ENCODE measurements around the gene GPSM1. TPM values are rescaled to one million over a fixed set of nuclear protein-coding genes. Genes with fewer than 3 reads are reported as not detected.

The GPSM1 gene
- polyA plus RNA-seq, 1 donor from 2014 or later, result not detected

GRCh38 chr9:136306211-136307208 is 20.8 kb upstream of the GPSM1 start:
- no peaks in the 10 kb centered on the region for H3K36me3 Mint-ChIP-seq
- no peaks in the 10 kb centered on the region for H3K9me3 Mint-ChIP-seq
- no peak overlapping the region for H3K27ac Mint-ChIP-seq
- H3K4me1 Mint-ChIP-seq, result peaks cover 0 to 7% (median 5%) of the 10 kb centered on the region in 3 donors
- H3K27me3 Mint-ChIP-seq, result no peaks in the 10 kb centered on the region
- no peak overlapping the region for H3K4me3 Mint-ChIP-seq

GRCh38 chr9:136307215-136307750 is 20.1 kb upstream of the GPSM1 start:
- H3K27ac Mint-ChIP-seq, result no peak overlapping the region
- H3K4me1 Mint-ChIP-seq, result peaks cover 0 to 7% (median 5%) of the 10 kb centered on the region in 3 donors
- no peaks in the 10 kb centered on the region for H3K36me3 Mint-ChIP-seq
- H3K9me3 Mint-ChIP-seq, result no peaks in the 10 kb centered on the region
- H3K27me3 Mint-ChIP-seq, result no peaks in the 10 kb centered on the region
- no peak overlapping the region for H3K4me3 Mint-ChIP-seq

DNA sequence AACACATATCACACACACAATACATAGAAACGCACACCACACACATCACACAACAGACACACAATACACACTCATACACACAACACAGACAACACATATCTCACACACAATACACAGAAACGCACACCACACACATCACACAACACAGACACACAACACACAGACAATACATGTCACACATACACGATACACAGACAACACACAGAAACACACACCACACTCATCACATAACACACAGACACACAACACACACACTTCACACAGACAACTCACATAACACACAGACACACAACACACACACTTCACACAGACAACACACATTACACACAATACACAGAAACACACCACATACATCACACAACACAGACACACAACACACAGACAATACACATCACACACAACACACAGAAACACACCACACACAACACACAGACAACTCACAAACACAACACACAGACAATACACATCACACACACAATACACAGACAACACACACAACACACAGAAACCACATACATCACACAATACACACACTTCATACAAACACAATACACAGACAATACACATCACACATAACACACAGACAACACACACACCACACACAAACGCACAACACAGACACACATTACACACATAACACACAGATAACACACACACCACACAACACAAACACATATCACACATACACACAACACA is 19.2 kb upstream of the GPSM1 start:
- Mint-ChIP-seq H3K27me3 (no peaks in the 10 kb centered on the region), H3K4me3 (no peak overlapping the region), H3K36me3 (no peaks in the 10 kb centered on the region), H3K9me3 (no peaks in the 10 kb centered on the region), H3K27ac (no peak overlapping the region), H3K4me1 (peaks cover 0 to 7% (median 5%) of the 10 kb centered on the region in 3 donors)

GRCh38 chr9:136308702-136309053 is 18.7 kb upstream of the GPSM1 start:
- Mint-ChIP-seq H3K4me1 (peaks cover 0 to 7% (median 5%) of the 10 kb centered on the region in 3 donors), H3K27ac (no peak overlapping the region), H3K36me3 (no peaks in the 10 kb centered on the region), H3K27me3 (no peaks in the 10 kb centered on the region), H3K9me3 (no peaks in the 10 kb centered on the region), H3K4me3 (no peak overlapping the region)

GRCh38 chr9:136309101-136309801 is 18.1 kb upstream of the GPSM1 start:
- peaks cover 0 to 7% (median 5%) of the 10 kb centered on the region in 3 donors for H3K4me1 Mint-ChIP-seq
- no peak overlapping the region for H3K4me3 Mint-ChIP-seq
- no peaks in the 10 kb centered on the region for H3K27me3 Mint-ChIP-seq
- no peaks in the 10 kb centered on the region for H3K9me3 Mint-ChIP-seq
- no peak overlapping the region for H3K27ac Mint-ChIP-seq
- no peaks in the 10 kb centered on the region for H3K36me3 Mint-ChIP-seq

DNA sequence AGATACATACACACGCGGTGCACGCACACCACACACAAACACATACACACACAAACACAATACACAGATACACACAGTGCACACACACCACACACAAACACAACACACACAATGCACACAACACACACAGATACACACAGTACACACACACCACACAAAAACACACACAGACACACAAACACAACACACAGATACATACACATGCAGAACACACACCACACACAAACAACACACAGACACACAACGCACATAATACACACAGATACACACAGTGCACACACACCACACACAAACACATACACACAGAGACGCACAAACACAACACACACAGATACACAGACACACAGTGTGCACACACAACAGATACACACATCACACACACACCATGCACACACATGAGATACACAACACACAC is 17.5 kb upstream of the GPSM1 start:
- H3K4me1 Mint-ChIP-seq, result peaks cover 0 to 7% (median 5%) of the 10 kb centered on the region in 3 donors

GRCh38 chr9:136310273-136311030 is 16.9 kb upstream of the GPSM1 start:
- no peak overlapping the region for H3K27ac Mint-ChIP-seq
- no peaks in the 10 kb centered on the region for H3K27me3 Mint-ChIP-seq
- no peaks in the 10 kb centered on the region for H3K36me3 Mint-ChIP-seq
- H3K9me3 Mint-ChIP-seq, result peaks cover 0 to 6% (median 6%) of the 10 kb centered on the region in 3 donors
- H3K4me1 Mint-ChIP-seq, result peaks cover 0 to 8% (median 5%) of the 10 kb centered on the region in 3 donors
- H3K4me3 Mint-ChIP-seq, result no peak overlapping the region

More for the DNA sequence above, 17.5 kb upstream of the GPSM1 start:
- Mint-ChIP-seq H3K4me3 (no peak overlapping the region), H3K36me3 (no peaks in the 10 kb centered on the region), H3K27me3 (no peaks in the 10 kb centered on the region), H3K27ac (no peak overlapping the region), H3K9me3 (peaks cover 0 to 5% (median 2%) of the 10 kb centered on the region in 3 donors)

DNA sequence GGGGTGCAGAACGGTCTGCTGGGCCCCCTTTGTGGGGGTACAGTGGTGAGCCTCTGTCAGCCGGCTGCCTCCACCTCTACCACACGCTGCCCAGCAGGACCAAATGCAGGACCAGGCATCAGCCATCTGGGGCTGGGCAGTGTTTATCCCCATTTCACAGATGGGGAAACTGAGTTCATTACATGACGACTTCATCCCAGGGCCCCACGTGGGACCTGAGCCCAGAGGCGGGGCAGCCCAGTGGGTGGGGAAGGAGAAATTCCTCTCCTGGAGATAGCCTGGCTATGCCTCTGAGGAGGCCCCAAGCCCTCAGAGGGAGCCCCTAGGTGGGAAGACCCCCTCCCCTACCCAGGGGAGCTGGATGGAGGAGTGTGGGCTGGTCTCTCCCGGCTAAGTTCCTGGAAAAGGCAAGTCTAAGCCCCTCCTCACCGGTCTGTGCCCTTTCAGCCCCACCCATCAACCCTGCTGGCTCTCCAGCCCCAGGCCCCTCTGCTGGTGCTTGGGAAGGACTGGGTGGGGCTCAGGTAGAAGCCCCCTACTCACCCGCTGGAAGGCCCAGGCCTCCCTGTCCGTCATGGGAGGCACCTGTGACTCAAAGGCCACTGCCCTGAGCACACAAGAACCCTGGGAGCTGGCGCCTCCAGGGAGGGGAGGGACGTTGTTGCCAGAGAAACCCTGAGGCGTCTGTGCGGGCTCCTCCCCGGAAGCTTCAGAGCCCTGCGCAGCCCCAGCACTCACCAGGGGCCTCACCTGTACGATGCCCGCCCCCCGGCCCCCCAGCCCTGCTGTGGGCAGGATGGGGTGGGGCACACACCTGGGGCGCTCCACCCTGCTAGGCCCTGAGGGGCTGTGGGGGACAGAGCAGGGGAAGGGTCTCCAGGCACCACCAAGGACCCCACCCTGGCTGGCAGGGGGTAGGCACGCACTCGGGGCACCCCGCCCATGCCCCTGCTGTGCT is 16.0 kb upstream of the GPSM1 start:
- H3K4me3 Mint-ChIP-seq, result peak overlapping the region in 1 of 4 donors; percentile 74
- H3K27ac Mint-ChIP-seq, result no peak overlapping the region
- H3K9me3 Mint-ChIP-seq, result peaks cover 5 to 6% (median 6%) of the 10 kb centered on the region in 3 donors
- peaks cover 2% of the 10 kb centered on the region for H3K36me3 Mint-ChIP-seq
- H3K27me3 Mint-ChIP-seq, result peaks cover 4% of the 10 kb centered on the region
- peaks cover 0 to 4% (median 2%) of the 10 kb centered on the region in 3 donors for H3K4me1 Mint-ChIP-seq

GRCh38 chr9:136312009-136312375 is 15.3 kb upstream of the GPSM1 start:
- H3K27me3 Mint-ChIP-seq, result peaks cover 8% of the 10 kb centered on the region
- peaks cover 0 to 1% (median 0%) of the 10 kb centered on the region in 3 donors for H3K4me1 Mint-ChIP-seq
- H3K4me3 Mint-ChIP-seq, result no peak overlapping the region
- H3K9me3 Mint-ChIP-seq, result peaks cover 5 to 6% (median 6%) of the 10 kb centered on the region in 3 donors
- no peak overlapping the region for H3K27ac Mint-ChIP-seq
- peaks cover 3% of the 10 kb centered on the region for H3K36me3 Mint-ChIP-seq

DNA sequence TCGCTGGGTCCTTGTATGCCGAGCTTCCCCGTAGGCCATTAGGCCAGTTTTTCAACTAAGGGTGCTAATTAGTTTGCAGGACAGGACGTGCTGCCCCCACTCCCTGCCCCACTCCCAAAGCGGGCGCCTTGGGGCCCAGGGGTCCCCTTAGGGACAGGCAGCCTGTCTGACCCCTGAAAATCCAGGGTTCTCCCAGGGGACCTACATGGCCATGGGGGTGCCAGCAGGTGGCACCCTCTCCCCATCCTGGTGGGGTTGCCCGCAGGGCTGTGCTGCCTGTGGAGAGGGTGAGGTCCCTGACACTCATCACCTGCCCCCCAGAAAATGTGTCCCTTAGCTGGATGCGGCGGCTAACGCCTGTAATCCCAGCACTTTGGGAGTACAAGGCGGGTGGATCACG is 14.9 kb upstream of the GPSM1 start:
- Mint-ChIP-seq H3K4me1 (peaks cover 0 to 1% (median under 1%) of the 10 kb centered on the region in 3 donors), H3K4me3 (no peak overlapping the region), H3K9me3 (peaks cover 5 to 6% (median 6%) of the 10 kb centered on the region in 3 donors), H3K27ac (no peak overlapping the region), H3K27me3 (peaks cover 11% of the 10 kb centered on the region), H3K36me3 (peaks cover 3% of the 10 kb centered on the region)

DNA sequence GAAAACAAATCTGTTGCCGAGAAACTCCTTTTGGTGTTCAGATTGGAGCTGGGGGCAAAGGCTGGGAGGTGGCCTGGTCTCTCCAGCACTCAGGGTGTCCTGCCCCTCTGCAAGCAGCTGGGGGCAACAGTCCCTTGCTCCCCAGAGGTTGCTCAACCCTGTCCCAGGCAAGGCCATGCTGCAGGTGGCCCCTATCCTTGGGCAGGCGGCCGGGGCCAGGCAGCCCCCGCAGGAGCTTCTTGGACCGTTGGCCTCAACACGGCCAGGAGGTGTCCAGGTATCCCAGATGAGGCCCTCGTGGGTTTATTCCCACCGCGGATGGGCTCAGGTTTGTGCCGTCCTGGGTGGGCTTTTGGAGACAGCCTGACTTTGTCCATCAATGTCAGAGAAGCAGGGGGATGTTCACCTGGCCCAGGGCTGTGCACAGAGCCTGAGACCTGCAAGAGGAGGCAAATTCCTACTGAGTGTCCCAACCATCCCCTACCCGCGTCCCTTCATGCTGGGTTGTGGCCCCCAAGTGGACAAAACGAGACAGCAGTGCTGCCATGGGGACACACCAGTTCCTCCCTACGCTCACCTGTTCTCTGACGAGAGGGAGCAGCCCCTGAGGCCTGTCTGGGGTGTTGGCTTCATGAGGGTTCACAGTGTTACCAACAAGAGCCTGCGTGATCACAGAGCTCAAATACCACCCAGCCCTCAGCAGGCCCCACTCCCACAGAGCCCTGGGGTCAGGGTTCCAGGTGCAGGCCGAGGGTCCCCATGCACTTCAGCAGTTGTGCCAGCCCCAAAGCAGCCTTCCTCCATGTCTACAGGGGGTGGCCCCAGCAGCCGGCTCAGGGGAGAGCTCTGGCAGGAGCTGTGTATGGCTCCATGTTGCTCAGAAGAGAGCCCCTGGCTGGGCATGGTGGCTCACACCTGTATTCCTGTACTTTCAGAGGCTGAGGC is 14.0 kb upstream of the GPSM1 start:
- Mint-ChIP-seq H3K27ac (no peak overlapping the region), H3K27me3 (peaks cover 16% of the 10 kb centered on the region), H3K36me3 (peaks cover 3% of the 10 kb centered on the region), H3K4me1 (peaks cover 0 to 6% (median 1%) of the 10 kb centered on the region in 3 donors), H3K4me3 (no peak overlapping the region), H3K9me3 (peaks cover 5 to 6% (median 6%) of the 10 kb centered on the region in 3 donors)

GRCh38 chr9:136314056-136314416 is 13.3 kb upstream of the GPSM1 start:
- peak overlapping the region in 1 of 3 donors; percentile 40 for H3K27ac Mint-ChIP-seq
- peaks cover 5 to 6% (median 6%) of the 10 kb centered on the region in 3 donors for H3K9me3 Mint-ChIP-seq
- H3K4me1 Mint-ChIP-seq, result peaks cover 0 to 6% (median 1%) of the 10 kb centered on the region in 3 donors
- peaks cover 16% of the 10 kb centered on the region for H3K27me3 Mint-ChIP-seq
- H3K4me3 Mint-ChIP-seq, result no peak overlapping the region
- peaks cover 3% of the 10 kb centered on the region for H3K36me3 Mint-ChIP-seq

Measured in IgD-negative memory B cell (primary cell).